HCEC 1CT (cell line): ENCODE results near the gene ZNF512B.
"Not testable (repeated sequence)": the region's sequence is repeated elsewhere in the genome, so short reads cannot be mapped to it uniquely, and the experiment has no call there.

Experiments
- DNase-seq: peaks from one replicate; pipeline ENCODE4 v3.0.0-alpha.2; 2017

Gene ZNF512B

GRCh38 chr20:63969838-63970713 lies at the start of gene ZNF512B:
TSS of gene ZNF512B (minus strand) at chr20:63969930. CDS start at chr20:63967950, 1,980 bp downstream.
- DNase-seq: peak; percentile 47

DNA sequence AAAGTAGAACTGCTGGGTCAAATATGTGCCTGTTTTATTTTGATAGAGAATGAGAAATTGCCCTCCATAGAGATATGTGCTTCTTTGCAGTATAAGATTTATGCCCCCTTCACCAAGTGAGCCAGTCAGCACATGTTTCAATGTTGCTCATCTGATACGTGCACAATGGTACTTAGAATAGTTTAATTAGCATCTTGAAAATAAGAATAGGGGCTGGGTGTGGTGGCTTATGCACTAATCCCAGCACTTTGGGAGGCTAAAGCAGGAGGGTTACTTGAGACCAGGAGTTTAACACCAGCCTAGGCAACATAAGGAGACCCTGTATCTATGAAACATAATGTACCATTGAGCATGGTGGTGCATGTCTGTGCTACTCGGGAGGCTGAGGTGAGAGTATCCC lies 45.9 kb upstream of the ZNF512B start:
- DNase-seq: no peak

- DNase-seq: not testable (repeated sequence)
Measured at GRCh38 chr20:64012385-64013154, 42.8 kb upstream of the ZNF512B start.

- no peak for DNase-seq
Measured at GRCh38 chr20:64011366-64011779, 41.6 kb upstream of the ZNF512B start.

- peak; percentile 9 for DNase-seq
Measured at GRCh38 chr20:64010711-64011237, 41.0 kb upstream of the ZNF512B start.

- no peak for DNase-seq
Measured at GRCh38 chr20:64009811-64010387, 40.2 kb upstream of the ZNF512B start.

DNA sequence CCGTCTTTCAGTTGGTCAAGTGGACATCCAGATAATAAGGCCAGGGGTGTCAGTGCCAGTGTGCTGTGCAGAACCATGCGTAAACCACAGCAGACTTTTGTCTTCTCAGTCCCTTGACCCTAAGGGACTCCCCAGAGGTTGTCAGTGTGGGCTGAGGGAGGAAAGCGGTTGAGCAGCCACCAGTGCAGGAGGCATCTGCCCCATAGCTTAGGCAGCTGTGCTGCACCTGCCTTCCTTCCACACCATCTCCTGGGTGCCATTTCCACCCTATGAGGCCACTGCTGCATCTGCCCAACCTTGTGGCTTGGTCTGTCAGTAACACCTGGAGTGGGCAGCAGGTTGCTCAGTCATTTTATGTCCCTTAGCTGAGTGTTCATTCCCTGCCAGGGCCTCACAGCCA lies 37.2 kb upstream of the ZNF512B start:
- DNase-seq: no peak

- no peak for DNase-seq
Measured at GRCh38 chr20:64006490-64006889, 36.8 kb upstream of the ZNF512B start.

- DNase-seq: peak; percentile 45
Measured at GRCh38 chr20:64005394-64005793, 35.7 kb upstream of the ZNF512B start.

- no peak for DNase-seq
Measured at GRCh38 chr20:64003960-64004725, 34.4 kb upstream of the ZNF512B start.

GRCh38 chr20:64001607-64002011 lies 31.9 kb upstream of the ZNF512B start:
- DNase-seq: no peak

DNA sequence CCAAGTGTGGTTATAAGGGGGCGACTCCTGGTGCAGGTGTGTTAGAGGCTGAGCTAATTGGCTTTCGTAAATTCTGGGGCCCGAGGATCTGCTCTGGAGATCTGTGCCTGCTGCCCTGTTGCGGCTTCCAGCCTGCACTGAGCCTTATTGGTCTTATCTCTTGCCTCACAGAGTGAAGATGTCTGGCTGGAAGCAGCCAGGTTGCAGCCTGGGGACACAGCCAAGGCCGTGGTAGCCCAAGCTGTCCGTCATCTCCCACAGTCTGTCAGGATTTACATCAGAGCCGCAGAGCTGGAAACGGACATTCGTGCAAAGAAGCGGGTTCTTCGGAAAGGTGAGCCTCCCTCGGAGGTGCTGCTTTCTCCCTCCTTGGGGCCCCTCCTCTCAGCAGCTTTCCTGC lies 31.2 kb upstream of the ZNF512B start:
- no peak for DNase-seq

DNA sequence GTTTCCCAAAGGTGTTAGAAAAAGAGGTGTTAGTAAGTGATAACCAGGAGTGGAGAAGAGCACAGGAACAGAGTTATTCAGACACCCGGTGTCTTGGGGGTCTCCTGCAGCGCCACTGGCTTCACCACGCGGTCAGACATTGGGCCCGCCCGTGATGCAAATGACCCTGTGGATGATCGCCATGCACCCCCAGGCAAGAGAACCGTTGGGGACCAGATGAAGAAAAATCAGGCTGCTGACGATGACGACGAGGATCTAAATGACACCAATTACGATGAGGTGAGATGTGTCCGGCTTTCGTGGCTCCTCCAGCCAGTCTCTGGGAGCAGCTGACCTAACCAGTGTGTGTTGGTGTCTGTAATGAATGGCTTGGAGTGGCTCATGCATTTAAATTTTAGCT lies 13.2 kb upstream of the ZNF512B start:
- no peak for DNase-seq

GRCh38 chr20:63980806-63981728 lies 11.3 kb upstream of the ZNF512B start, which contains the start of gene PRPF6:
TSS of gene PRPF6 (plus strand) at chr20:63981132. CDS start at chr20:63981246, 114 bp downstream.
- DNase-seq: peak; percentile 95

DNA sequence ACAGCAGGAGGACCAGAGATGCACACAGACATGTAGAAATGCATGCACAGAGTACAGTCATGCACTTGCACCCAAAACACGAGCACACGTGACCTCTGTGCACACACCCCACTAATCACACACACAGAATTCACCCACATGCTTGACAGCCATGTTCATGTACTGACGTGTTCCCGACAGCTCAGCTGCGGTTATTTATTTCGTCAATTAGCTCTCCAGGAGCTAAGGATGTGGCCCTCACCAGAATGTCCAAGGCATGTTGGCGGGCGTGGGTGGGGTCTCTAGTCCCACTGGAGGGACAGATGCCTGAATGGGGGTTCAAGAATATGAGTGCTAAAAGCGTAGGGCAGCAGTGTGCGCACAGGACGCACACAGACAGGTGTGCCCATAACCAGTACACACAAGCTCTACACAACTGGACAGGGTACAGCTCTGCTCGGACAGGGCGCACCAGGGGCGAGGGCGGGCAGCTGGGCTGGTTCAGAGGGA lies 10.6 kb upstream of the ZNF512B start:
- no peak for DNase-seq

- DNase-seq: no peak
Measured at GRCh38 chr20:63979557-63980316, 10.0 kb upstream of the ZNF512B start, which contains the start of gene SAMD10. TSS of gene SAMD10 (minus strand) at chr20:63979642. CDS start at chr20:63979467, 175 bp downstream.

DNA sequence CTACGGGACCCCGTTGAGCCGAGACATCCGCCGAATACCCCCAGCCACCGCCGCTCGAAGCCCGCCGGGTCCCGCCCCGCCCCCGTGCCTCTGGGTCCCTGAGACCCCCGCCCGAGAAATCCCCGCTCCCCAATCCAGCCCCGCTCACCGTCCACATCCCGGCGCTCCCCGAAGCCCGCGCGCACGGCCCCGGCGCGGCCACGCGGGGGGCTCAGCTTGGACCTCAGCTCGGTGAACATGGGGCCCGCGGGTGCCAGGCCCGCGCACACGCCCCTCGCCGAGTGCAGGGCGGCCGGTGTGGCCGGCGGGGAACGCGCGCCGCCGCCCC lies 9.5 kb upstream of the ZNF512B start:
- DNase-seq: no peak

- DNase-seq: no peak
Measured at GRCh38 chr20:63978319-63979228, 8.8 kb upstream of the ZNF512B start.

GRCh38 chr20:63977739-63978276 lies 8.1 kb upstream of the ZNF512B start:
- peak; percentile 71 for DNase-seq
